ENCODE results near the gene THAP8.

DNA sequence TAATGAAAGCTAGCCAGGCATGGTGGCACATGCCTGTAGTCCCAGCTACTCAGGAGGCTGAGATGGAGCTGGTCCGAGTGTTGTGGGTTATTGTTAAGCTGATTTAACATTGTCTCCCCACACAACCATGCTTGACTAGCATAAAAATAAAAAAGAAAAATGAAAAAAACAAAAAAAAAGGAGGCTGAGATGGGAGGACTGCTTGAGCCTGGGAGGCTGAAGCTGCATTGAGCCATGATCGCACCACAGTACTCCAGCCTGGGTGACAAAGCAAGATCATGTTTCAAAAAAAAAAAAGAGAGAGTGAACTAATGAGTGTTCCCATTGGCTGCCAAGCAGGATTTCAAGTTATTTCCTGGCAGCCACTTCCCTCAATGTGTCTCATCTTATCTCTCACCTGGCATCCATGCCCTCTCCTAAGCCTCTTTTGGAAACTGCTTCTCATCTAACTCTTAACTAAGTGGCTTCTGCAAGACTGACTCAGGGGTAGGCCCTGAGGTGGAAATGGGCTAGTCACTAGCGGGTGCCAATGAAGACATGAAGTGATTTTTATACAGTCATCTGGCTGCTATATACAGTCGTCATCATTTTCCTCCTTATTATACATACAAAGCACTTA is 4.9 kb downstream of the THAP8 start:
- no peak for TF ChIP-seq CTCF (IDR thresholded peaks at IDR 0.05)
- no peak for TF ChIP-seq RAD21 (conservative IDR thresholded peaks at IDR 0.05 in 1 of 2, IDR thresholded peaks at IDR 0.05 in 1 of 2)
- no peak for TF ChIP-seq CEBPB (IDR thresholded peaks at IDR 0.05)
- TF ChIP-seq, protein P1, sequence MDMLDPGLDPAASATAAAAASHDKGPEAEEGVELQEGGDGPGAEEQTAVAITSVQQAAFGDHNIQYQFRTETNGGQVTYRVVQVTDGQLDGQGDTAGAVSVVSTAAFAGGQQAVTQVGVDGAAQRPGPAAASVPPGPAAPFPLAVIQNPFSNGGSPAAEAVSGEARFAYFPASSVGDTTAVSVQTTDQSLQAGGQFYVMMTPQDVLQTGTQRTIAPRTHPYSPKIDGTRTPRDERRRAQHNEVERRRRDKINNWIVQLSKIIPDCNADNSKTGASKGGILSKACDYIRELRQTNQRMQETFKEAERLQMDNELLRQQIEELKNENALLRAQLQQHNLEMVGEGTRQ (IDR thresholded peaks at IDR 0.05), result no peak
- TF ChIP-seq EP300 (IDR thresholded peaks at IDR 0.05), result no peak
- TF ChIP-seq JUN (IDR thresholded peaks at IDR 0.05), result no peak
- no peak for TF ChIP-seq PHF8 (IDR thresholded peaks at IDR 0.05; ENCODE audit: borderline replicate concordance, low read depth)

All from A549 (cell line).